BJ (cell line): ENCODE results near the gene DDX25. TPM values are rescaled to one million over a fixed set of nuclear protein-coding genes. Genes with fewer than 3 reads are reported as not detected.

ENCODE experiments used
- CTCF ChIA-PET: fragments of 350-600 bp; formaldehyde crosslinking; extraction: SDS; loops from one replicate; lab custom pipeline; 2021; ENCODE audit warnings: antibody characterized with exemption, inconsistent platforms; lab: Yijun Ruan, JAX
- POLR2A ChIA-PET: fragments of 300-600 bp; sonication (Branson Sonifier 250); formaldehyde crosslinking; extraction: SDS; loops from one replicate; lab custom pipeline; 2021; ENCODE audit warnings: antibody characterized with exemption; lab: Charles Lee
- DNase-seq: peaks from one replicate; pipeline ENCODE4 v3.0.0-alpha.2; 2011; ENCODE audit warnings: low read depth
- H3K27me3 ChIP-seq: 2 replicates; pipeline ENCODE4 v1.6.0; 2011; ENCODE audit warnings: low read length; ENCODE audit not compliant: control insufficient read depth, insufficient read depth
- H3K36me3 ChIP-seq: 2 replicates; pipeline ENCODE4 v1.5.1; 2011; ENCODE audit warnings: low read length; ENCODE audit not compliant: control insufficient read depth, insufficient read depth
- H3K4me3 ChIP-seq: 2 replicates; pipeline ENCODE4 v1.5.1; 2011; ENCODE audit warnings: low read depth, mild to moderate bottlenecking, control low read depth, low read length
- polyA plus RNA-seq: library from polyadenylated mRNA; depleted of rRNA; stranded (reverse); fragments of >200 nt; gene quantifications from 2 replicates; pipeline ENCODE4 v1.2.3, GENCODE V29; 2011
- TF ChIP-seq, protein P1 (sequence below): IDR thresholded peaks from 2 replicates; pipeline ENCODE4 v1.5.1; 2011; ENCODE audit warnings: low read depth, mild to moderate bottlenecking, control low read depth, inconsistent platforms, low read length, moderate library complexity; ENCODE audit not compliant: insufficient read depth

Gene DDX25
- polyA plus RNA-seq, 1 experiment = not detected

DNA sequence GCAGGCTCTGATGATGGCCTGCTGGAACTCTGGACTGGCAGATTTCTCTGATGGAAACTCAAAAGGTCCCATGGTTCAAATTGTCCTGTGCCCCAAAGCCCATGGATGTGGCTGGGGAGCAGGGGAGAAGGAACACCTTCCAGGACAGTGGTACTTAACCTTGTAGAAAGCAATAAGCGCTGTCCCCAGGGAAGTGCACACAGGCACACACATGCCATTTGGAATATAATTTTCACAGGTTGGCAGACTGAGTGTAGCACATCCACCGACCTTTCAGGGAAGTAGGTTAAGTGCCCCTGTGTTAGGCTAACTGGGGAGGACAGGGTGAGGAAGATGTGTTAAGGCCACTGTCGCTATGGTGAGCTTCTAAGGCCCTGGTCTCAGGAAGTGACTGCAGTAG is 17.8 kb downstream of the DDX25 start:
- POLR2A ChIA-PET = no interaction called here
- CTCF ChIA-PET = interaction anchor here (1.0 to 4.0 kb wide), 9 partner anchors 12 to 389 kb away, joined by 3 to 67 read pairs (median 5); no protein-coding TSS in a partner anchor

DNA sequence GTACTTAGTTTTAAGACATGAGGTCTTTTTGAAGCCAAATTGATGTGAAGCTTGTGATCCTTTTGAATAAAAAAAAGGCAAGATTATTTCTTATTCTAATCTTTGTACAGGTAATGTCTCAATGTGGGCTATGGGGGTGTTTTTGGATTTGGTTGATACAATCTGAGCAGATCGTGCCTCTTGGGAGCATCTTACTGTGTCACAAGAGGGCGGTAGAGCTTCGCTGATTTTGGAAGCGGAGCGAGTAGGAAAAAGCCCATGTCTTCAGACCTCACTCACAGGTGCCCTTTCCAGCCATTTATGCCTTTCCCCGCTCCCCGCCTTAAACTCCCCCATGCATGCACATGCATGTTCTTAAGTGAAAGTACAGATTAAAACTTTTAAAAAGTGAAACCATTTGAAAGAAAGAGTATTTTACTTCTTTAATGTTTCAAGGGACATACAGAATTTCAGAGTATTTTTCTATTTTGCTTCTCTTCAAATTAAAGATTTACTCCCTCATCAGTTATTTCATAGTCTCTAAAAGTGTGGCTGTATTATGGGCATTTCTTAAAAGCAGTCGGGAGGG is 18.8 kb downstream of the DDX25 start:
- Histone ChIP-seq H3K36me3 (no peaks in the 10 kb centered on the region), H3K27me3 (peaks cover 10% of the 10 kb centered on the region), H3K4me3 (no peak overlapping the region)
- peak; percentile 9 for DNase-seq
- CTCF ChIA-PET = interaction anchor here (0.6 to 4.0 kb wide), 18 partner anchors 9 to 1808 kb away, joined by 3 to 67 read pairs (median 4); partner anchors contain the start of genes SLC37A2 and VWA5A
- TF ChIP-seq, protein P1, sequence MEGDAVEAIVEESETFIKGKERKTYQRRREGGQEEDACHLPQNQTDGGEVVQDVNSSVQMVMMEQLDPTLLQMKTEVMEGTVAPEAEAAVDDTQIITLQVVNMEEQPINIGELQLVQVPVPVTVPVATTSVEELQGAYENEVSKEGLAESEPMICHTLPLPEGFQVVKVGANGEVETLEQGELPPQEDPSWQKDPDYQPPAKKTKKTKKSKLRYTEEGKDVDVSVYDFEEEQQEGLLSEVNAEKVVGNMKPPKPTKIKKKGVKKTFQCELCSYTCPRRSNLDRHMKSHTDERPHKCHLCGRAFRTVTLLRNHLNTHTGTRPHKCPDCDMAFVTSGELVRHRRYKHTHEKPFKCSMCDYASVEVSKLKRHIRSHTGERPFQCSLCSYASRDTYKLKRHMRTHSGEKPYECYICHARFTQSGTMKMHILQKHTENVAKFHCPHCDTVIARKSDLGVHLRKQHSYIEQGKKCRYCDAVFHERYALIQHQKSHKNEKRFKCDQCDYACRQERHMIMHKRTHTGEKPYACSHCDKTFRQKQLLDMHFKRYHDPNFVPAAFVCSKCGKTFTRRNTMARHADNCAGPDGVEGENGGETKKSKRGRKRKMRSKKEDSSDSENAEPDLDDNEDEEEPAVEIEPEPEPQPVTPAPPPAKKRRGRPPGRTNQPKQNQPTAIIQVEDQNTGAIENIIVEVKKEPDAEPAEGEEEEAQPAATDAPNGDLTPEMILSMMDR = peak; percentile 89
- POLR2A ChIA-PET = interaction anchor here (0.6 kb wide), 1 partner anchor 140 kb away, joined by 3 read pairs; no protein-coding TSS in a partner anchor

More for the DNA sequence above, 17.8 kb downstream of the DDX25 start:
- TF ChIP-seq, protein P1 = no peak
- Histone ChIP-seq H3K4me3 (no peak overlapping the region), H3K36me3 (no peaks in the 10 kb centered on the region), H3K27me3 (peaks cover 14% of the 10 kb centered on the region)
- DNase-seq = no peak

DNA sequence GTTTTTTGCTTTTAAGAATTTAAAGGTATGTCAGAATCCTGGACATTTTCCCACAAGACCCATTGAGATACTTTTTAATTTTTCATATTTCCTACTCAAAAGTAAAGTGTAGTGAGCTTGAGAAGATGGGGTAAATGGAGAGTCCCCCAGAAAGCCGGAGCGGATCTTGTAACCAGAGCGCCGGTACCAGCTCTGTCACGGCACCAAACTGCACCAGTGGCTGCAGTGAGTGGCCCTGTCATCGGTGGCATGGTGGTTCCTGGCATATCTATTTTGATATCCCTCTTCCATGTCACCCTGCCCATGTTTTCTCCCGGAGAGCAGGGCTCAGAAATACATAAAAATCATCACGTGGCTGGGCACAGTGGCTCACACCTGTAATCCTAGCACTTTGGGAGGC is 19.3 kb downstream of the DDX25 start:
- Histone ChIP-seq H3K4me3 (no peak overlapping the region), H3K36me3 (no peaks in the 10 kb centered on the region), H3K27me3 (peaks cover 5% of the 10 kb centered on the region)
- TF ChIP-seq, protein P1 = no peak
- ChIA-PET POLR2A (no interaction called here), CTCF (interaction anchor here (0.6 to 4.0 kb wide), 16 partner anchors 8 to 1809 kb away, joined by 3 to 67 read pairs (median 4); partner anchors contain the start of genes SLC37A2 and VWA5A)
- DNase-seq = no peak

DNA sequence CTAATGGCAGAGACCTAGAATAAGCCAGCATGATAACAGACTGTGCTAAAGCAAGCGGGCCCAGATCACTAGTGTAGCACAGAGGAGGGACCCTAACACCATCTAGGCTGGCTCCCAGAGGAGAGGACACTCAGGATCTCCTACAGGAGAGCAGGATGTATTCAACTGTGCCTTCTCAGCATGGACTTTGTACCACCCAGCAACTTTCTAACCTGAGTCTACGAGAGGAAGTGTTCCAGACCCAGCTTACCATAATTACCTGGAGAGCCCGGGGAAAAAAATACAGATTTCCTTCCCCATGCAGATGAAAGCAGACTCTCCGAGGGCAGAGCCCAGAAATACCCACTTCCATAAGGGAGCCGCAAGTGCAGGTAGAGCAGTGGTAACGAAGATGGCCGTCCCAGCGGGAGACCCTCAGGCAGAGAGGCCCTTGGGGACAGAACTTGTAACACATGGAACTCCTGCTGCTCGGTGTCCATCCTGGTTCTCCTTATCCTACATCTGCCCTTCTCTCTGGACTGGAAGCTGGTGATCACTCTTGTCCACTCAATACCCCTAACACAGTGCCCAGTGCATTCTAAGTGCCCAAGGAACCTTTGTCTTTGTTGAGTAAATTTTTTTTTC is 20.2 kb downstream of the DDX25 start:
- CTCF ChIA-PET = interaction anchor here (0.6 to 4.0 kb wide), 6 partner anchors 8 to 734 kb away, joined by 3 to 67 read pairs (median 6); no protein-coding TSS in a partner anchor
- Histone ChIP-seq H3K27me3 (peaks cover 3% of the 10 kb centered on the region; the same call in 1 of the 2 replicates), H3K4me3 (no peak overlapping the region), H3K36me3 (no peaks in the 10 kb centered on the region)
- TF ChIP-seq, protein P1 = no peak
- POLR2A ChIA-PET = no interaction called here
- DNase-seq = no peak

DNA sequence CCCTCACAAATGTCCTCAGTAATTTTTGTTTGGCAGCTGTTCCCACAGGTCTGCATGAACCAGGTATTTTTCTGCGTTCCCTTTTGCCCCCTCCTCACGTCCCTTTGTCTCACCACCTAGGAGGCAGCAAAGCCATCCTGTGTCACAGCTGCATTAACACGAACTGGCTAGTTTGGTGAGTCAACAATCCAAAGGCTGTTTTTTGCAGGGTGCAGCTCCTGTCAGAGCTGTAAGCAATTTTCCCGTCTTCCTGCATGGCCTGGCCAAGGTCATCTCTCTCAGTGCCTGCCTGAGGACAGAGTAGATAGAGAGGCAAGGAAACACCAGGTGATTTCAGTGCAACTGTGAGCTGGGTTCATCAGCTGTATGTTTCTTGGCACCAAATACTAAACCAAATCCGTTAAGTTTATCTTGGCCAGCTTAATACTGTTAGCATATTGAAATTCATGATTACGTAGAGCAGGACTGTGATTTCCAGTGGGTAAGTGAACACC is 21.0 kb downstream of the DDX25 start:
- H3K36me3 ChIP-seq = no peaks in the 10 kb centered on the region
- ChIA-PET CTCF (interaction anchor here (0.6 to 4.0 kb wide), 3 partner anchors 16 to 735 kb away, joined by 3 to 67 read pairs (median 4); no protein-coding TSS in a partner anchor), POLR2A (no interaction called here)
- no peak for DNase-seq
- TF ChIP-seq, protein P1 = no peak
- H3K27me3 ChIP-seq = peaks cover 3% of the 10 kb centered on the region; the same call in 1 of the 2 replicates
- no peak overlapping the region for H3K4me3 ChIP-seq
